GM20000 (cell line): ENCODE data around the gene HRH2.

Source experiments
- DNase-seq: peaks from one replicate; pipeline ENCODE4 v3.0.0; 2012; ENCODE audit warnings: low spot score
- CTCF ChIP-seq: IDR thresholded peaks from 2 replicates; pipeline ENCODE4 v1.5.1; 2012; ENCODE audit warnings: mild to moderate bottlenecking, control low read depth; ENCODE audit errors: extremely low read depth, missing control alignments

Gene HRH2

GRCh38 chr5:175736652-175737051 is 78.8 kb downstream of the HRH2 start:
- TF ChIP-seq CTCF = no peak
- DNase-seq = no peak

- no peak for TF ChIP-seq CTCF
Observed at GRCh38 chr5:175737481-175737880, 79.6 kb downstream of the HRH2 start.

GRCh38 chr5:175738126-175738525 is 80.3 kb downstream of the HRH2 start:
- DNase-seq = no peak
- no peak for TF ChIP-seq CTCF

More at GRCh38 chr5:175737481-175737880, 79.6 kb downstream of the HRH2 start:
- no peak for DNase-seq

DNA sequence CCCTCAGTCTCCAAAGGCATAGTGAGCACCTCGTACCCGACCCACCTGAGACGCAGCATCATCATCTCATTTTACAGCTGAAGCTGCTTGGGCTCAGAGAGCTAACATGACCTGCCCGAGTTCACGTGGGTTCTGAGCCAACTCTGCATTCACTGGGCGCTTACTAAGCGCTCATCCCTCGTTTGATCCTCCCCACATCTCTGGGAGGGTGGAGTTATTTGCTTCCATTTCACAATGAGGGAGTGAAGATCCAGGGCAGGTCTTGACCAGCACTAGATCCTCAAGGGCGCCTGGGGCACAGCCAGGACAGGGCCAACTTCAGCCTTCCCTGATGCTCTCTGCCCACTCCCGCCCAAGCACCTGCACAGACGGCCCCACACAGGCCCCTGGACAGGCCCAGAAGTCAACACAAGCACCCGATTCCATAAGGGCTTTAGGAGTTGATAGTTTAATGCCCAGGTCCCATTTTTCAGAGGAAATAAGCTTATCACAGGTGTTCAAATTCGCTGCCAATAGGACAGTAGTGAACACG is 80.8 kb downstream of the HRH2 start:
- no peak for TF ChIP-seq CTCF
- no peak for DNase-seq

- no peak for TF ChIP-seq CTCF
- no peak for DNase-seq
Observed at GRCh38 chr5:175740014-175740413, 82.1 kb downstream of the HRH2 start.

DNA sequence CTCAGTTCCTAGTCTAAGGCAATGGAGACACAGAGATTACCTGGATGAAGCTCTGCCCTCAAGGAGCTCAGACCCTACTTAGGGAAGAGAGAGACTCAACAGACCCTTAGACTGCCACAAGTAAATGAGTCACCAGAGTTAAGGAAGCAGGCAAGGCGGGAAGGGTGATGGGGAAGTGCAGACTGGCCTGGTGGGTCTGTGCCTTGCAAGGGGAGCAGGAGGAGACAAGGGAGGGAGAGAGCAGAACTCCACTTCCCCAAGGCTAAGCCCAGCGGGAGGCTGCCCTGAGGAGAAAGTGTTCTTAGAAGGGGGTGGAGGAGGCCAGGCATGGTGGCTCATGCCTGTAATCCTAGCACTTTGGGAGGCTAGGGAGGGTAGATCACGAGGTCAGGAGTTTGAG is 83.7 kb downstream of the HRH2 start:
- TF ChIP-seq CTCF = no peak
- DNase-seq = no peak

GRCh38 chr5:175742290-175742994 is 84.6 kb downstream of the HRH2 start:
- DNase-seq = no peak
- TF ChIP-seq CTCF = no peak
